ENCODE measurements around the gene KIRREL3. TPM values are rescaled to one million over a fixed set of nuclear protein-coding genes. Genes with fewer than 3 reads are reported as not detected.
A peak's percentile ranks its signal among the peaks of the same experiment; 100 is the strongest.

The KIRREL3 gene
- total RNA-seq, 4 donors from 2014 or later, result 0.82 to 15.7 (median 1.4) TPM; not detected in 1

DNA sequence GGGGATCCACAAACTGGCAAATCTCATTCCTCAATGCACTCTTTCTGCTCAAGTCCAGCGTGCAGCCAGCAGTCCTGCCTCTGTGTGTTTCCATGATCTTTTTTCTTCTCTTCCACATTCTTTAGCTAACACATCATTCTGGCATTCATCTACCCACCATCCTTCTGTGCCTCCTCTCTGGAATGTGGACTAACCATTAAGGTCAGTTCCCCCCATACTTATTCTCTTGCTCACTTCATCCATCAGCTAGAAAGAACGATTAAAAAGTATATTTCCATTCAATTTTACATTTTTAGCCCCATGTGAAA is 7.8 kb downstream of the KIRREL3 start:
- H3K9me3 ChIP-seq, result no peaks in the 10 kb centered on the region
- peaks cover 40% of the 10 kb centered on the region for H3K27me3 ChIP-seq
- TF ChIP-seq, protein P1, sequence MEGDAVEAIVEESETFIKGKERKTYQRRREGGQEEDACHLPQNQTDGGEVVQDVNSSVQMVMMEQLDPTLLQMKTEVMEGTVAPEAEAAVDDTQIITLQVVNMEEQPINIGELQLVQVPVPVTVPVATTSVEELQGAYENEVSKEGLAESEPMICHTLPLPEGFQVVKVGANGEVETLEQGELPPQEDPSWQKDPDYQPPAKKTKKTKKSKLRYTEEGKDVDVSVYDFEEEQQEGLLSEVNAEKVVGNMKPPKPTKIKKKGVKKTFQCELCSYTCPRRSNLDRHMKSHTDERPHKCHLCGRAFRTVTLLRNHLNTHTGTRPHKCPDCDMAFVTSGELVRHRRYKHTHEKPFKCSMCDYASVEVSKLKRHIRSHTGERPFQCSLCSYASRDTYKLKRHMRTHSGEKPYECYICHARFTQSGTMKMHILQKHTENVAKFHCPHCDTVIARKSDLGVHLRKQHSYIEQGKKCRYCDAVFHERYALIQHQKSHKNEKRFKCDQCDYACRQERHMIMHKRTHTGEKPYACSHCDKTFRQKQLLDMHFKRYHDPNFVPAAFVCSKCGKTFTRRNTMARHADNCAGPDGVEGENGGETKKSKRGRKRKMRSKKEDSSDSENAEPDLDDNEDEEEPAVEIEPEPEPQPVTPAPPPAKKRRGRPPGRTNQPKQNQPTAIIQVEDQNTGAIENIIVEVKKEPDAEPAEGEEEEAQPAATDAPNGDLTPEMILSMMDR (IDR thresholded peaks at IDR 0.05), result no peak
- TF ChIP-seq POLR2A (IDR thresholded peaks at IDR 0.05), result no peak
- TF ChIP-seq POLR2AphosphoS5 (IDR thresholded peaks at IDR 0.05), result no peak
- no peak for TF ChIP-seq EP300 (IDR thresholded peaks at IDR 0.05; ENCODE audit: low read depth)
- in situ Hi-C loops (cut with MboI; ENCODE audit: low pct_ligation_motif_present in 1 of 4, low pct_unique_long_range_greater_than_20kb in 1 of 4, low sequenced_read_pairs in 3 of 4), result loop anchor here (5.0 to 25.0 kb wide), 4 partner anchors 278 to 555 kb away; no protein-coding TSS in a partner anchor
- no peak overlapping the region for H3K27ac ChIP-seq
- no peaks in the 10 kb centered on the region for H3K36me3 ChIP-seq
- no peak for DNase-seq
- intact Hi-C loops (cut with DNase I; ENCODE audit: low total_unique reads), result loop anchor here (5.0 kb wide), 1 partner anchor 550 kb away; no protein-coding TSS in a partner anchor
- H3K4me3 ChIP-seq, result no peak overlapping the region
- 50 to 76% methylated on average over 2 of the region's 2 CpGs for WGBS, 2 donors (ENCODE audit: low coverage in 1 of 2)
- H3K4me1 ChIP-seq, result no peaks in the 10 kb centered on the region

DNA sequence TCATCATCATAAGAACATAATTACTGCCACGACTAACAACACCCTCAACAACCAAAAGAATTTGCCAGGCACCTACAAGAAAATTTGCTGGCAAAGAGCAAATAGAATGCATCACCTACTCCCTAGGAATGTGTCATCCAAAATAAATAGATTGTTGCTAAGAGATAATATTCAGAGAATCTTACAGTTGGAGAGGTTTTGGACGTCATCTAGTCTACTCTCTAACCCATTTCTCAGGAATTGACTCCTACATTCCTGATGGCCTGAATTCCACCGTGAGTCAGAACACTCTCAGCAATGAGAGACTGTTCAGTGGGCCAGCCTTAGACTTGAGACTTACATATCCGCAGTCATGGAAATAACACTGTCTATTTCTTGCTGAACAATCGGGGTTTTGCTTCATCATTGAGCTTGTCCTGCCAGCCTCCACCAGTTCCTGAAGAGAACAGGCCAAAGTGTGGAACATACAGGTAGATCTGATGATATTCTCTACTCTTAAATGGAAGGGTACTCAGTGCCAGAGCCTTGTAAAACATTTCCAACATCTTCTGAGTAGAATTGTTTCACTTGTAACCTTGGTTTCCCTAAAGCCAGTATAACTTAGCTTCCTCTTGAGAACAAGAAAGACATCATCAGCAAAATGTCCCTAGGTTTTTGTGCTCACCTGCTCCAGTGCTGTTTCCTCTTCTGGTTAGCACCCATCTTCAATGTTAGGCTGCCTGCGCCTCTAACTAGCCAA is 8.3 kb downstream of the KIRREL3 start:
- in situ Hi-C loops (cut with MboI; ENCODE audit: low pct_ligation_motif_present in 1 of 4, low pct_unique_long_range_greater_than_20kb in 1 of 4, low sequenced_read_pairs in 3 of 4), result loop anchor here (5.0 to 25.0 kb wide), 4 partner anchors 277 to 555 kb away; no protein-coding TSS in a partner anchor
- Histone ChIP-seq H3K36me3 (no peaks in the 10 kb centered on the region), H3K27me3 (peaks cover 35% of the 10 kb centered on the region), H3K27ac (no peak overlapping the region), H3K4me1 (no peaks in the 10 kb centered on the region), H3K4me3 (no peak overlapping the region), H3K9me3 (no peaks in the 10 kb centered on the region)
- intact Hi-C loops (cut with DNase I; ENCODE audit: low total_unique reads), result loop anchor here (5.0 kb wide), 1 partner anchor 550 kb away; no protein-coding TSS in a partner anchor
- no peak for DNase-seq
- TF ChIP-seq POLR2A (IDR thresholded peaks at IDR 0.05), result no peak
- no peak for TF ChIP-seq EP300 (IDR thresholded peaks at IDR 0.05; ENCODE audit: low read depth)
- TF ChIP-seq, protein P1 (IDR thresholded peaks at IDR 0.05), result no peak
- TF ChIP-seq POLR2AphosphoS5 (IDR thresholded peaks at IDR 0.05), result no peak
- WGBS, 2 donors (ENCODE audit: low coverage in 1 of 2), result 62 to 71% methylated on average over 4 to 6 of the region's 6 CpGs

DNA sequence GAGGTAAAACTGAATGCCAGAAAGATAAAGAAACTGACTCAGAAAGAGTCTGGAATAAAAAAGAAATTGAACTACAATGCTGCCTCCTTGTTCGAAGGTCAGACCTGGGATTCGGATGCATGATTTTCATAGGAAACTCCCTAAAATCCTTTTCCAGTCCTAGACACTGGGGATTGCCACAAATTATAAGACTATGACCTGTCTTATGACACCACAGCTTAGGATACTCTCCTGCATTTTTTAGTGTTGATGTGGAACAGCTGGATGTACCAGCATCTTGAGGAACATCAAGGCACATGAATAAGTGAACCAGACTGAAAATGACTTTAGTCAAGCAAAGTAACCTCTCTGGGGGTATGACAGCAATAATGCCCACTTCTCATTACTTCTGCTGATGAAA is 9.0 kb downstream of the KIRREL3 start:
- Histone ChIP-seq H3K27ac (no peak overlapping the region), H3K9me3 (no peaks in the 10 kb centered on the region), H3K4me1 (no peaks in the 10 kb centered on the region), H3K27me3 (peaks cover 30% of the 10 kb centered on the region), H3K4me3 (no peak overlapping the region), H3K36me3 (no peaks in the 10 kb centered on the region)
- intact Hi-C loops (cut with DNase I; ENCODE audit: low total_unique reads) (loop anchor here (5.0 kb wide), 1 partner anchor 549 kb away; no protein-coding TSS in a partner anchor), in situ Hi-C loops (cut with MboI; ENCODE audit: low pct_ligation_motif_present in 1 of 4, low pct_unique_long_range_greater_than_20kb in 1 of 4, low sequenced_read_pairs in 3 of 4) (loop anchor here (5.0 to 25.0 kb wide), 4 partner anchors 277 to 554 kb away; no protein-coding TSS in a partner anchor)
- 75 to 90% methylated on average over 2 of the region's 2 CpGs for WGBS, 2 donors (ENCODE audit: low coverage in 1 of 2)
- TF ChIP-seq POLR2AphosphoS5 (IDR thresholded peaks at IDR 0.05) (no peak), POLR2A (IDR thresholded peaks at IDR 0.05) (no peak), EP300 (IDR thresholded peaks at IDR 0.05; ENCODE audit: low read depth) (no peak)
- TF ChIP-seq, protein P1 (IDR thresholded peaks at IDR 0.05), result no peak
- no peak for DNase-seq

DNA sequence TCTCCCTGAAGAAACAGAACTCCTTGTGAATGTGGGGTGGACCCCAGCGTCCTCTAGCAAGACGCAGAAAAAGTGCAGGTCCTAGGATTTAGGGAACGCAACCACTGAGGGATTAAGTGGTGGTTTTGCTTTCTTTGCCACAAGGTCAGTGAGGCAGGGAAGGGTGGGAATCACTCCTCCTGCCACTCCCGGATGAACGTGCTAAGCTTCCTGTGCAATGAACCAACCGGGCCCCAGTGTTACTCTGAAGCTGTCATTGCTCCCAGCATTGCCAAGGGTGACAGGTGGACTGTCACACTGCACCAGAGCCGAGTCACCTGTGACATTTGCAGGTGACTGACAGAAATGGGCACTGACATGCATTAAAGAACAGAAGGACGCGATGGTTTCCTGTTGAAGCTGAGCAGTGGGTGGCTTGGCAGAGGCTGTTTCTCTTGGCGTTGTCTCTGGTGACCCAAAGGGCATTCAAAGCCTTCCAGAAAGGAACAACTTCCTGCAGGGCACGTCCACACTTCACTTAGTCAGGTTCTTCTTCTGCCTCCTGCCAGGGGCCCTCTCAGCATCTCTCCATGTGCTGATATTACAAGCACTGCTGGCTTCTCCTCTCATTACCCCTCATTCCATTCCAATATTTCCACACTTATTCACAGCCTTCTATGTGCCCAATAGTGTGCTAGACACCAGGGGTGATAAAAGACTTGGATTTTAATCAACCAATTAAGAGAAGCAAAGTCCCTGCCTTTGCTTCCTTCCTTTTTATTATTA is 9.7 kb downstream of the KIRREL3 start:
- in situ Hi-C loops (cut with MboI; ENCODE audit: low pct_ligation_motif_present in 1 of 4, low pct_unique_long_range_greater_than_20kb in 1 of 4, low sequenced_read_pairs in 3 of 4) (loop anchor here (5.0 to 25.0 kb wide), 4 partner anchors 276 to 554 kb away; no protein-coding TSS in a partner anchor), intact Hi-C loops (cut with DNase I; ENCODE audit: low total_unique reads) (loop anchor here (5.0 kb wide), 1 partner anchor 549 kb away; no protein-coding TSS in a partner anchor)

More for the DNA sequence above, 9.7 kb downstream of the KIRREL3 start:
- no peak overlapping the region for H3K4me3 ChIP-seq
- no peaks in the 10 kb centered on the region for H3K9me3 ChIP-seq
- H3K27ac ChIP-seq, result no peak overlapping the region
- H3K36me3 ChIP-seq, result no peaks in the 10 kb centered on the region
- no peaks in the 10 kb centered on the region for H3K4me1 ChIP-seq
- DNase-seq, result no peak
- no peak for TF ChIP-seq POLR2A (IDR thresholded peaks at IDR 0.05)
- TF ChIP-seq, protein P1 (IDR thresholded peaks at IDR 0.05), result peak in 2 of 5 experiments; percentile 1 to 6
- no peak for TF ChIP-seq POLR2AphosphoS5 (IDR thresholded peaks at IDR 0.05)
- no peak for TF ChIP-seq EP300 (IDR thresholded peaks at IDR 0.05; ENCODE audit: low read depth)
- H3K27me3 ChIP-seq, result peaks cover 30% of the 10 kb centered on the region
- WGBS, 2 donors (ENCODE audit: low coverage in 1 of 2), result 54 to 70% methylated on average over 4 to 11 of the region's 11 CpGs
